DND-41 (cell line): ENCODE results near the gene NTM.

Experiments
- ATAC-seq: fragments of 200-7000 bp; cut with Tn5 transposase; 3 replicates; pipeline ENCODE4 v1.9.1; 2021; ENCODE audit warnings: low read depth; ENCODE audit not compliant: insufficient read depth
- DNase-seq: peaks from one replicate; pipeline ENCODE4 v3.0.0-alpha.2; 2020
- H2AFZ ChIP-seq: 2 replicates; pipeline ENCODE4 v1.6.0; 2012; ENCODE audit warnings: low read depth, low read length
- H3K27ac ChIP-seq: 2 replicates; pipeline ENCODE4 v1.5.1; 2012; ENCODE audit warnings: low read length, inconsistent platforms
- H3K27me3 ChIP-seq: fragments of 200-600 bp; sonication (generic); 2 replicates; pipeline ENCODE4 v1.6.0; 2012; ENCODE audit warnings: low read length, mild to moderate bottlenecking, inconsistent platforms; ENCODE audit not compliant: insufficient read depth, poor library complexity
- H3K36me3 ChIP-seq: 2 replicates; pipeline ENCODE4 v1.5.1; 2012; ENCODE audit warnings: low read length, inconsistent platforms; ENCODE audit not compliant: insufficient read depth
- H3K4me1 ChIP-seq: 2 replicates; pipeline ENCODE4 v1.5.1; 2012; ENCODE audit warnings: mild to moderate bottlenecking, low read length; ENCODE audit not compliant: insufficient read depth
- H3K4me2 ChIP-seq: 2 replicates; pipeline ENCODE4 v1.6.0; 2012; ENCODE audit warnings: mild to moderate bottlenecking, moderate library complexity, low read length, inconsistent platforms; ENCODE audit not compliant: insufficient read depth
- H3K4me3 ChIP-seq, 2 experiments: fragments of 200-600 bp in 1 of 2; shearing (Covaris generic) in 1 of 2; 2 replicates each; pipeline ENCODE4 v1.5.1; 2012 to 2016; ENCODE audit warnings: inconsistent platforms in 2 of 2, low read length in 2 of 2, mild to moderate bottlenecking in 2 of 2, low read depth in 1 of 2, moderate library complexity in 1 of 2
- H3K79me2 ChIP-seq: 2 replicates; pipeline ENCODE4 v1.6.0; 2012; ENCODE audit warnings: low read length, inconsistent platforms; ENCODE audit not compliant: insufficient read depth
- H3K9ac ChIP-seq: 2 replicates; pipeline ENCODE4 v1.6.0; 2012; ENCODE audit warnings: low read depth, mild to moderate bottlenecking, inconsistent platforms, low read length, moderate library complexity
- H3K9me3 ChIP-seq: 2 replicates; pipeline ENCODE4 v1.5.1; 2012; ENCODE audit warnings: low read length, moderate library complexity, mild to moderate bottlenecking, inconsistent platforms; ENCODE audit not compliant: insufficient read depth, severe bottlenecking
- H4K20me1 ChIP-seq: 2 replicates; pipeline ENCODE4 v1.6.0; 2012; ENCODE audit warnings: low read length; ENCODE audit not compliant: insufficient read depth
- EZH2 ChIP-seq: IDR thresholded peaks from 3 replicates; pipeline ENCODE4 v1.6.1; 2012; ENCODE audit warnings: borderline replicate concordance, low read depth, mild to moderate bottlenecking, moderate library complexity, low read length, inconsistent platforms; ENCODE audit not compliant: severe bottlenecking
- TF ChIP-seq, protein P1 (sequence below): IDR thresholded peaks from 2 replicates; pipeline ENCODE4 v1.5.1; 2012; ENCODE audit warnings: borderline replicate concordance, low read length, moderate library complexity, mild to moderate bottlenecking; ENCODE audit not compliant: poor library complexity, severe bottlenecking; ENCODE audit errors: extremely low read depth

The NTM gene

DNA sequence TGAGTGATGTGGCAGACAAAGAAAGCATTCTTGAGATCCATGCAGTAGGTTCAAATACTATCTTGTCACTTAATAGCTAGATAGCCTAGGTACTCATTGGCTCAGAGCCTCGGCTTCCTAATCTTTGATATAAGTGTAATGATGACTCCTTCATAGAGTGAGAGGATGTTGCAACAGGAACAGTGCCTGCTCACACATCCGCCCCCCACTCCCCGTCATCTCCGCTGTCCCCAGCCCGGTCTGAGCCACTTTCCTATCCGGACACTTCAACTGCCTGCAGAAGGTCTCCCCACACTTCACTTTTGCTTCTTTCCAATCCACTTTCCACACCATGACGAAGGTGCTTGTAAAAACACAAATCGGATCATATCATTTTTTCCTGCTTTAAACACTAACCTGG lies 128.8 kb downstream of the NTM start:
- Histone ChIP-seq H3K4me1 (no peaks in the 10 kb centered on the region), H3K27ac (no peak overlapping the region), H3K4me3 (no peak overlapping the region), H3K79me2 (no peaks in the 10 kb centered on the region), H3K36me3 (no peaks in the 10 kb centered on the region), H4K20me1 (no peaks in the 10 kb centered on the region), H3K4me2 (no peak overlapping the region), H2AFZ (no peak overlapping the region), H3K9me3 (no peaks in the 10 kb centered on the region), H3K27me3 (peaks cover 17% of the 10 kb centered on the region), H3K9ac (no peak overlapping the region)
- ATAC-seq (no peak), DNase-seq (no peak)
- no peak for TF ChIP-seq EZH2
- TF ChIP-seq, protein P1, sequence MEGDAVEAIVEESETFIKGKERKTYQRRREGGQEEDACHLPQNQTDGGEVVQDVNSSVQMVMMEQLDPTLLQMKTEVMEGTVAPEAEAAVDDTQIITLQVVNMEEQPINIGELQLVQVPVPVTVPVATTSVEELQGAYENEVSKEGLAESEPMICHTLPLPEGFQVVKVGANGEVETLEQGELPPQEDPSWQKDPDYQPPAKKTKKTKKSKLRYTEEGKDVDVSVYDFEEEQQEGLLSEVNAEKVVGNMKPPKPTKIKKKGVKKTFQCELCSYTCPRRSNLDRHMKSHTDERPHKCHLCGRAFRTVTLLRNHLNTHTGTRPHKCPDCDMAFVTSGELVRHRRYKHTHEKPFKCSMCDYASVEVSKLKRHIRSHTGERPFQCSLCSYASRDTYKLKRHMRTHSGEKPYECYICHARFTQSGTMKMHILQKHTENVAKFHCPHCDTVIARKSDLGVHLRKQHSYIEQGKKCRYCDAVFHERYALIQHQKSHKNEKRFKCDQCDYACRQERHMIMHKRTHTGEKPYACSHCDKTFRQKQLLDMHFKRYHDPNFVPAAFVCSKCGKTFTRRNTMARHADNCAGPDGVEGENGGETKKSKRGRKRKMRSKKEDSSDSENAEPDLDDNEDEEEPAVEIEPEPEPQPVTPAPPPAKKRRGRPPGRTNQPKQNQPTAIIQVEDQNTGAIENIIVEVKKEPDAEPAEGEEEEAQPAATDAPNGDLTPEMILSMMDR: no peak

DNA sequence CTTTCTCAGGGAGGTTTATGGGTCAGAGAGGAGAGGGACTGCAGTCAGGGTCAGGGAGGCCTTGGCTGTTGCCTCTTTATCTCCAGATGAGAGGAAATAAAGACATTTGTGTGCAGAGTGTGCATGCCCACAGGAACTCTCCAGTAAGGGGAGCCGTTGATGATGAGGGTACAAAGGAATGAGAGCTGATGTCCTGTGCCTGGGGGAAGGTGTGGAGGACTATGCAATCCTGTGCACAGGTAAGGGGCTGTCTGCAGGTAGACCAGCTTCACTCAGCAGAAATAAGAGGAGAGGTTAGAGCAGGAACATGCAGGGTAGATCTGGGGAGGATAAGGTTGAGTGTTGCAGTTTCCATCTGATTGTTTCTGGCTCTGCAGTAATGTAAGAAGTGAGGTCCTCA lies 132.6 kb downstream of the NTM start:
- DNase-seq: no peak
- TF ChIP-seq EZH2: no peak
- TF ChIP-seq, protein P1: no peak

DNA sequence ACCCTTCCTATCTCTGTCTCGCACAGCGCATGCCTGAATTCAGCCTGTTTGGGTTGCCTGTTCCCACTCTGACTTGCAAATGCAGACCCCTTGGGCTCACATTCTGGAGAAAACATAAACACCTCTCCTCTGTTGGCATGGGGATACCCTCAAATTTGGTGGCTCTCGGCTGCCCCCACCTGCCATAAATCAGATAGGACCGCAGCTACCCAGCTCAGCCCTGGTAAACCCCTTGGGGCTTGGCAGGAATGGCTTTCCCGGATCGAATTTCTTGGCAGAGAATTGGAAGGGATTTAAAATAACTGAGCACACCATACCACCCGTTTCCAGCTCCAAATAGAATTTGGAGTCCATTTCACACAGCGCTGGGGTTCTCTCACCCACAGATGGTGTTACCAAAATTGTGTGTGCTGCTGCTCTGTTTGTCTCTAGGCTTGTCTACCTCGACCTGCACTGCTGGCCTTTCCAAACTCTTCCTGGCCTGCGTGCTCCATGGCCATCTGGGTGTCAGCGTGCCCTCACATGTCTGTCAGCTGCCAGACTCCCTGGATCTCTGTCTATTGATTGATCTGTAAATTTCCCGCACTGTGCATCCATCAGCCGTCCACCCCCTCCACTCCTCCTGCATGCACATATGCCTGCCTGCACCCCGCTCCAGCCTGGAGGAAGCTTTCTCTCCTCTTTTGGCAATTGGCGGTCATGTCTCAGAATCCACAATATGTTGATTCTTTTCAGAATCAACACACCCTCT lies 134.0 kb downstream of the NTM start:
- Histone ChIP-seq H4K20me1 (no peaks in the 10 kb centered on the region), H3K79me2 (no peaks in the 10 kb centered on the region), H3K4me1 (no peaks in the 10 kb centered on the region), H3K4me2 (no peak overlapping the region), H3K9ac (no peak overlapping the region), H2AFZ (no peak overlapping the region), H3K36me3 (no peaks in the 10 kb centered on the region), H3K27me3 (peaks cover 7% of the 10 kb centered on the region), H3K9me3 (no peaks in the 10 kb centered on the region), H3K4me3 (no peak overlapping the region), H3K27ac (no peak overlapping the region)
- TF ChIP-seq, protein P1: peak; percentile 47
- TF ChIP-seq EZH2: no peak
- ATAC-seq (peak; percentile 37; the same call in 1 of the 3 replicates), DNase-seq (peak; percentile 15)

More for the DNA sequence above, 132.6 kb downstream of the NTM start:
- Histone ChIP-seq H4K20me1 (no peaks in the 10 kb centered on the region), H3K27me3 (peaks cover 7% of the 10 kb centered on the region), H3K9ac (no peak overlapping the region), H3K27ac (no peak overlapping the region), H3K79me2 (no peaks in the 10 kb centered on the region), H2AFZ (no peak overlapping the region), H3K4me1 (no peaks in the 10 kb centered on the region), H3K4me2 (no peak overlapping the region), H3K4me3 (no peak overlapping the region), H3K9me3 (no peaks in the 10 kb centered on the region), H3K36me3 (no peaks in the 10 kb centered on the region)
- ATAC-seq: no peak

DNA sequence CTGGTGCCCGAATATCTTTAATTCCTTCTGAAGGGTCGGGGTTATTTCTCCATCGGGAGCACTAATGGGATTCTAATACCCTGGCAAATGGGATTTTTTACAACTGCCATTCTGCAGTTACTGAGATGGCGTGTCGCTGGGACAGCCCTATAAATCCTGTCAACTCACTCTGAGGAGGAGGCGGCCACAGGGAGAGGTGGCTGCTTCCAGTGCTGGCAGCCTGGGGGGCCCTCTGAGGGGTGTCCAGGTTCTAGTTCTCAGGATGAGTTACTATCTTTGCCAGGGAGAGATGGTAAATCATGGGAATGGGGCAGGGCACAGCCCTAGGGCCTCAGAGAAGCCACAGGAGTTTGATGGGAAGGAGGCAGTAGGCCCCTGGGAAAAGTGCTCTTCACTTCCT lies 135.9 kb downstream of the NTM start:
- H3K4me1 ChIP-seq: no peaks in the 10 kb centered on the region
- TF ChIP-seq EZH2: no peak
- TF ChIP-seq, protein P1: no peak
- no peak overlapping the region for H2AFZ ChIP-seq
- H3K9me3 ChIP-seq: no peaks in the 10 kb centered on the region
- no peaks in the 10 kb centered on the region for H3K36me3 ChIP-seq
- no peak overlapping the region for H3K9ac ChIP-seq
- DNase-seq (no peak), ATAC-seq (no peak)
- H4K20me1 ChIP-seq: no peaks in the 10 kb centered on the region
- H3K79me2 ChIP-seq: no peaks in the 10 kb centered on the region
- no peak overlapping the region for H3K4me3 ChIP-seq
- H3K27me3 ChIP-seq: peaks cover 7% of the 10 kb centered on the region
- no peak overlapping the region for H3K4me2 ChIP-seq
- H3K27ac ChIP-seq: no peak overlapping the region
